DND-41 (cell line): ENCODE data around the gene HDGF.

ENCODE experiments used
- CTCF ChIP-seq: IDR thresholded peaks from 2 replicates; pipeline ENCODE4 v1.5.1; 2012; ENCODE audit warnings: borderline replicate concordance, low read length, moderate library complexity, mild to moderate bottlenecking; ENCODE audit not compliant: poor library complexity, severe bottlenecking; ENCODE audit errors: extremely low read depth
- EZH2 ChIP-seq: IDR thresholded peaks from 3 replicates; pipeline ENCODE4 v1.6.1; 2012; ENCODE audit warnings: borderline replicate concordance, low read depth, mild to moderate bottlenecking, moderate library complexity, low read length, inconsistent platforms; ENCODE audit not compliant: severe bottlenecking

DNA sequence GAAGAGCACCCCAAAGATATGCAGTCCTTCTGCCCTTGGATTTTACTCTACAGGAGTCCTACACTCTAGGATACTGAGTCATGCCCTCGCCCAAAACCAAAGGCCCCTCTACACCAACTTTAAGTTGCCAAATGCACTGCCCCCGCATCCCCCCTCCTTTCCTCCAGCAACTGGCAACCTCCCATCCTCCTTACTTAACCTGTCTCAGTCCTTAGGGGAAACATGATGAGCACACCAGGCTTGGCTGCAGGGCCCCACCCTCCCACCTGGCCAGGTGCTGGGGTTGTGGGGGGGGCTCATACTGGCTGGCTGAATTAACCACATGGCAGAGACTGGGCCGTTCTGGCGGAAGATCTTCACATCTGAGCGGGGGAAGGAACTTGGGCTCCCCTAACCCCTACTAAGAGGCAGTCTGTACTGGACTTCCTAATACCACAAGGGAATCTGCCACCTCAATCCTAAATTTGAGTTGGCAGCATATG, 1.2 kb downstream of the HDGF start:
- no peak for TF ChIP-seq CTCF
- TF ChIP-seq EZH2 = no peak
